Brain microvascular endothelial cell (primary cell): ENCODE results near the gene TMCO6.
"Not testable (repeated sequence)": the region's sequence is repeated elsewhere in the genome, so short reads cannot be mapped to it uniquely, and the experiment has no call there.

ENCODE experiments used
- DNase-seq: peaks from one replicate; pipeline ENCODE4 v3.0.0-alpha.2; 2020
- H3K27ac ChIP-seq: fragments of 250-450 bp; sonication (Bioruptor Pico); 2 replicates; pipeline ENCODE4 v1.5.1; 2020; ENCODE audit warnings: mild to moderate bottlenecking, moderate library complexity
- H3K27me3 ChIP-seq: fragments of 250-450 bp; sonication (Bioruptor Pico); replicated peaks from 2 replicates; pipeline ENCODE4 v1.5.1; 2020; ENCODE audit warnings: mild to moderate bottlenecking
- H3K36me3 ChIP-seq: fragments of 250-450 bp; sonication (Bioruptor Pico); replicated peaks from 2 replicates; pipeline ENCODE4 v1.5.1; 2020; ENCODE audit warnings: mild to moderate bottlenecking
- H3K4me3 ChIP-seq: 2 replicates; pipeline ENCODE4 v1.5.1; 2011; ENCODE audit warnings: low read depth, mild to moderate bottlenecking, control low read depth, low read length, moderate library complexity
- in situ Hi-C: cut with HindIII; loops from 2 replicates; pipeline ENCODE4 v1.10.0; 2017; ENCODE audit warnings: low sequenced_read_pairs, low pct_ligation_motif_present
- TF ChIP-seq, protein P1 (sequence below): IDR thresholded peaks from 2 replicates; pipeline ENCODE4 v1.5.1; 2011; ENCODE audit warnings: low read depth, mild to moderate bottlenecking, moderate library complexity, low read length, control low read depth, inconsistent platforms; ENCODE audit errors: missing control alignments

TMCO6 gene

DNA sequence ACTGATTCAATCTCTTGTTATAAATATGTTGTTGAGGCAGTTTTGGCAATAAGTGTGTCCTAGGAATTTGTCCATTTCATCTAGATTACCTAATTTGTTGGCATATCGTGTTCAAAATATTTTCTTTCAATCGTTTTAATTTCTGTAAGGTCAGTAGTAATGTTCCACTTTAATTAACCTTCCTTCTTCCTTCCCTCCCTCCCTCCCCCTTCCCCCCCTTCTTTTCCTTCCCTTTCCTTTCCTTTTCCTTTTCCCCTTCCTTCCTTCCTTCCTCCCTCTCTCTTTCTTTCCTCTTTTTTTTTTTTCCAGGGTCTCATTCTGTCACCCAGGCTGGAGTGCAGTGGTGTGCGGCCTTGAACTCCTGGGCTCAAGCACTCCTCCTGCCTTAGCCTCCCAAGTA is 33.4 kb upstream of the TMCO6 start:
- H3K27me3 ChIP-seq: no peaks in the 10 kb centered on the region
- no peak overlapping the region for H3K4me3 ChIP-seq
- in situ Hi-C loops: no loop called here
- no peak for DNase-seq
- H3K27ac ChIP-seq: no peak overlapping the region
- no peaks in the 10 kb centered on the region for H3K36me3 ChIP-seq
- TF ChIP-seq, protein P1, sequence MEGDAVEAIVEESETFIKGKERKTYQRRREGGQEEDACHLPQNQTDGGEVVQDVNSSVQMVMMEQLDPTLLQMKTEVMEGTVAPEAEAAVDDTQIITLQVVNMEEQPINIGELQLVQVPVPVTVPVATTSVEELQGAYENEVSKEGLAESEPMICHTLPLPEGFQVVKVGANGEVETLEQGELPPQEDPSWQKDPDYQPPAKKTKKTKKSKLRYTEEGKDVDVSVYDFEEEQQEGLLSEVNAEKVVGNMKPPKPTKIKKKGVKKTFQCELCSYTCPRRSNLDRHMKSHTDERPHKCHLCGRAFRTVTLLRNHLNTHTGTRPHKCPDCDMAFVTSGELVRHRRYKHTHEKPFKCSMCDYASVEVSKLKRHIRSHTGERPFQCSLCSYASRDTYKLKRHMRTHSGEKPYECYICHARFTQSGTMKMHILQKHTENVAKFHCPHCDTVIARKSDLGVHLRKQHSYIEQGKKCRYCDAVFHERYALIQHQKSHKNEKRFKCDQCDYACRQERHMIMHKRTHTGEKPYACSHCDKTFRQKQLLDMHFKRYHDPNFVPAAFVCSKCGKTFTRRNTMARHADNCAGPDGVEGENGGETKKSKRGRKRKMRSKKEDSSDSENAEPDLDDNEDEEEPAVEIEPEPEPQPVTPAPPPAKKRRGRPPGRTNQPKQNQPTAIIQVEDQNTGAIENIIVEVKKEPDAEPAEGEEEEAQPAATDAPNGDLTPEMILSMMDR: no peak

DNA sequence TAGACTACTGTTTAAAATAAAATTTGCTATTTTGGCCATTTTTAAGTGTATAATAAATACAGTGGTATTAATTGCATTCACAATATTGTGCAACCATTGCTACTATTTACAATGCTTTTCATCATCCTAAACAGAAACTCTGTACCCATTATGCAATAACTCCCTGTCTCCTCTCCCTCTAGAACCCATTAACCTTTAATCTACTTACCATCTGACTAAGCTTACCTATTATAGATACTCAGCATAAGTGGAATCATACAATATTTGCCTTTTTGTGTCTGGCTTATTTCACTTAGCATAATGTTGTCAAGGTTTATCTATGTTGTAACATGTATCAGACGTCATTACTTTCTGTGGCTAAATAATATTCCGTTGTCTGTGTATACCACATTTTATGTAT is 32.2 kb upstream of the TMCO6 start:
- H3K27ac ChIP-seq: no peak overlapping the region
- in situ Hi-C loops: no loop called here
- TF ChIP-seq, protein P1: no peak

DNA sequence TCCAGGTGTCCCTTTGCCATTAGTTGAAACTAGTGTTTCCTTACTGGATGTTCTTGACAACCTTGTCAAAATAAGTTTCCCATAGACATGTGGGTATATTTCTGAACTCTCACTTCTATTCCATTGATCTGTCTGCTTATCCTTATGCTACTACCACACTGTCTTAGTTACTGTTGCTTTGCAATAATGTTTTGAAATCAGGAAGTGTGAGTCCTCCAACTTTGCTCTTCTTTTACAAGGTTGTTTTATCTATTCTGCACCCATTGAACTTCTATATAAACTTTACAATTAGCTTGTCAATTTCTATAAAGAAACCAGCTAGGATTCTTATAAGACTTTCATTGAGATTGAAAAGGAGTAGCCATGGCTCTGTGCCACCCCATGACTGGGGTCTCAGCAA is 30.5 kb upstream of the TMCO6 start:
- Histone ChIP-seq H3K4me3 (no peak overlapping the region), H3K27ac (no peak overlapping the region), H3K27me3 (no peaks in the 10 kb centered on the region), H3K36me3 (no peaks in the 10 kb centered on the region)
- no peak for DNase-seq
- in situ Hi-C loops: no loop called here
- TF ChIP-seq, protein P1: no peak

More for the DNA sequence above, 32.2 kb upstream of the TMCO6 start:
- Histone ChIP-seq H3K4me3 (no peak overlapping the region), H3K36me3 (no peaks in the 10 kb centered on the region), H3K27me3 (no peaks in the 10 kb centered on the region)
- no peak for DNase-seq

DNA sequence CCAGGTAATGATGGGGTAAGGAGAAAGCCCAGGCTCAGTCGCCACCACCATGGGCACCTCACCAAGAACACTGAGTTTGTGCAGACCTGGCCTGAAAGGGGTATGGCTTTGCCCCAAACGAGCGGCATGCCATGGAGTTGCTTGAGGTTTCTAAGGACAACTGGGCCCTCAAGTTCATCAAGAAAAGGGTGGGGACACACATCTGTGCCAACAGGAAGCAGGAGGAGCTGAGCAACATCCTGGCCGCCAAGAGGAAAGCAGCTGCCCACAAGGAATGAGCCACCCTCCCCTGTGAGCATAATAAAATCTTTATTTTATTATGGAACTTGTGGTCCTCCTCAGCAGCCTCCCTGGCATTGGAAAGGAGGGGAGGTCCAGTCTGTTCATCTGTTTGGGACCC is 30.1 kb upstream of the TMCO6 start:
- no peak overlapping the region for H3K4me3 ChIP-seq
- no peak for DNase-seq
- in situ Hi-C loops: no loop called here
- H3K36me3 ChIP-seq: no peaks in the 10 kb centered on the region
- H3K27ac ChIP-seq: no peak overlapping the region
- TF ChIP-seq, protein P1: no peak
- no peaks in the 10 kb centered on the region for H3K27me3 ChIP-seq

DNA sequence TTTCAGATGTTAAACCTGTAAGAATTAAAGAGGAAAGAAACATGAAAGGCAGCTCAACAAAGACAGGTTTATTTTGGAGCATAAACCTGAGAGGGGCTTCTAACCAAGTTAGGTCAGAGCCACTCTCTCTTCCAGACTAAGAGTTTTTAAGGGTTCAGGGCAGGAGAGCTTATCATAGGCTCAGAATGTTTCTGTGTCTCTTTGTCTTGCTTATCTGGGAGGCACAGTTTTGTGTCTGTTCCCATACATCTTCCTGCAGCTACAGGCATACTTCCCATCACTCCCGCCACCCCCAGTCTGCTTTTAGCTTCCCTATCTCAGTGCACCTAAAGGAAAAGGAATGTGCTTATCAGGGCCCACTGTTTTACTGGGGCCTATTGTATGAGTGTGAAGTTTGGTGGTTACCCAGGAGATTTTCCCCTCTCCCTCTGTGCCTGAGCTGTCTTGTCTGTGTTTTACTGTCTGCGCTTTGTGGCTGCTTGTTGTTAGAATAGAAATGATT is 28.2 kb upstream of the TMCO6 start:
- Histone ChIP-seq H3K27me3 (no peaks in the 10 kb centered on the region), H3K36me3 (no peaks in the 10 kb centered on the region), H3K4me3 (no peak overlapping the region), H3K27ac (peak overlapping the region; percentile 59)
- DNase-seq: peak; percentile 88
- in situ Hi-C loops: no loop called here
- TF ChIP-seq, protein P1: no peak

DNA sequence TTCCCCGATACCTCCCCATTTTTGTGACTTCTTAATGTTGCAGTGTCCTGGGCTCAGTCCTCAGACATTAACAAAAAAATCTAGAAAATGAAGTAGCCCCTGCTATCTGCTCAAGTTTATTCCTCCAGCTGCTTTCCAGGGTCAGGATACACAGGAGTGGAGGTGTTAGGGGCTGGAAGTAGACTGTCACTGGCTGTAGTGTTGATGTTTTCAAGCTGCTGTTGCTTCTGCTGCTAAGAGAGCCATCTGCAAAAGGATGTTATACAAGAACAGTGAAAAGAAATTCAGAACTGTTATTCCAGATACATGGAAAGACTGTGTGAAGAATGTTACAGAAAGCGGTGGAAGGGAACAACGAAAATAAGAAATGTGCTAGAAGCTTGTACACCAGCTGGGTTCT is 16.9 kb upstream of the TMCO6 start:
- H3K4me3 ChIP-seq: no peak overlapping the region
- TF ChIP-seq, protein P1: no peak
- in situ Hi-C loops: no loop called here
- H3K27ac ChIP-seq: no peak overlapping the region
- no peaks in the 10 kb centered on the region for H3K36me3 ChIP-seq
- H3K27me3 ChIP-seq: no peaks in the 10 kb centered on the region
- no peak for DNase-seq

DNA sequence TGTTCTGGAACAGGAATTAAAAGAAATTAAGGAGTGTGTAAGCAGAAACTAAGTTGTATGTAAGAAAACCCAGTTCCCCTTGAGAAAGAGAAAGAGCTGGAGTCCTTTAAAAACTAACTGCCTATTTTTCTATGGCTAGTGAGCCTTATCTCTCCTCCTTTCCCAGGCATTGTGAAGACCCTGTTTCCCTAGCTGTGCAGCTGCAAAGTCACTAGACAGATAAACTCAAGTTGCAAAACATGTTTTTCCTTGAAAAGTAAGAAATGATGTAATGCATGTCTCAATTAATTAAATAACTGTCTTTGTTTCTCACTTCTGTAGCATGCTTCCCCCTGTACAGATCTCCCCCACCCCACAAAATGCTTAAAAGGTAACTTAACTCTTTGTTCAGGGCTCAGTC is 16.2 kb upstream of the TMCO6 start:
- H3K36me3 ChIP-seq, DNase-seq, in situ Hi-C loops, H3K27me3 ChIP-seq, H3K4me3 ChIP-seq, H3K27ac ChIP-seq: not testable (repeated sequence)

DNA sequence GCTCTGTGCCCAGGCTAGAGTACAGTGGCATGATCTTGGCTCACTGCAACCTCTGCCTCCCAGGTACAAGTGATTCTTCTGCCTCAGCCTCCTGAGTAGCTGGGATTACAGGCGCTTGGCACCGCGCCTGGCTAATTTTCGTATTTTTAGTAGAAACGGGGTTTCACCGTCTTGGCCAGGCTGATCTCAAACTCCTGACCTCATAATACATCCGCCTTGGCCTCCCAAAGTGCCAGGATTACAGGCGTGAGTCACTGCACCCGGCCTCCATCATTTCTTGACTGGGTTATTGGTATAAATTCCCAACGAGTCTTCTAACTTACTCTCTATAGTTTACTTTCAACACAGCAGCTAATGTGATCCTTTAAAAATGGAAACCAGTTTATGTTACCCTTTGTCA is 14.4 kb upstream of the TMCO6 start:
- DNase-seq, H3K27me3 ChIP-seq, H3K4me3 ChIP-seq, in situ Hi-C loops, H3K27ac ChIP-seq, H3K36me3 ChIP-seq: not testable (repeated sequence)
